GM12878 (cell line): ENCODE measurements around the gene PROM1.

Experiments
- CTCF ChIP-seq, 3 experiments: IDR thresholded peaks in 2 of 3; conservative IDR thresholded peaks in 1 of 3; 2 replicates each; pipeline ENCODE4 v1.5.1; 2011; ENCODE audit warnings: low read depth in 3 of 3, low read length in 3 of 3, mild to moderate bottlenecking in 3 of 3, control low read depth in 2 of 3, moderate library complexity in 2 of 3, inconsistent platforms in 1 of 3, mixed read lengths in 1 of 3; ENCODE audit not compliant: control insufficient read depth in 2 of 3, insufficient read depth in 1 of 3; ENCODE audit errors: extremely low read depth in 1 of 3
- ESRRA ChIP-seq: IDR thresholded peaks from 2 replicates; pipeline ENCODE4 v1.6.1; 2012; ENCODE audit warnings: mild to moderate bottlenecking, low read length, improper control_type of control experiment
- EZH2 ChIP-seq: IDR thresholded peaks from 2 replicates; pipeline ENCODE4 v1.6.1; 2012; ENCODE audit warnings: low read depth, mild to moderate bottlenecking, control low read depth, inconsistent platforms, low read length, borderline replicate concordance; ENCODE audit not compliant: control insufficient read depth
- HDGF ChIP-seq: fragments of 450-650 bp; IDR thresholded peaks from 2 replicates; pipeline ENCODE4 v1.6.1; 2016; ENCODE audit warnings: antibody characterized with exemption
- JUND ChIP-seq: IDR thresholded peaks from 2 replicates; pipeline ENCODE4 v1.6.1; 2012; ENCODE audit warnings: low read depth, mild to moderate bottlenecking, low read length, improper control_type of control experiment, moderate library complexity
- POLR2A ChIP-seq: IDR thresholded peaks from 2 replicates; pipeline ENCODE4 v1.6.1; 2011; ENCODE audit warnings: low read depth, mild to moderate bottlenecking, low read length
- USF1 ChIP-seq: IDR thresholded peaks from 2 replicates; pipeline ENCODE4 v1.6.1; 2011; ENCODE audit warnings: borderline replicate concordance, low read depth, mild to moderate bottlenecking, moderate library complexity, mixed read lengths, low read length; ENCODE audit not compliant: insufficient read depth; ENCODE audit errors: extremely low read length
- USF2 ChIP-seq: IDR thresholded peaks from 2 replicates; pipeline ENCODE4 v1.6.1; 2011; ENCODE audit warnings: low read depth, low read length, improper control_type of control experiment, borderline replicate concordance
- ZNF274 ChIP-seq: IDR thresholded peaks from one replicate; pipeline ENCODE4 v1.8.0; 2011; ENCODE audit not compliant: insufficient read length, insufficient read depth

GRCh38 chr4:16032396-16032770 is 51.4 kb downstream of the PROM1 start:
- TF ChIP-seq JUND (no peak), ZNF274 (no peak), POLR2A (no peak), ESRRA (no peak), EZH2 (no peak), CTCF (IDR thresholded peaks at IDR 0.05 in 2 of 3, conservative IDR thresholded peaks at IDR 0.05 in 1 of 3; ENCODE audit: control insufficient read depth in 2 of 3, extremely low read depth in 1 of 3, insufficient read depth in 1 of 3, low read depth in 3 of 3, low read length in 3 of 3) (no peak), HDGF (no peak), USF1 (no peak), USF2 (no peak)
